HEK293 (cell line): Measurements from ENCODE around the gene KRT80.

Source experiments
- MYNN ChIP-seq: fragments of 450-650 bp; formaldehyde crosslinking; IDR thresholded peaks from 2 replicates; pipeline ENCODE4 v1.5.1; 2016; ENCODE audit warnings: missing biosample characterization, missing genetic modification characterization, borderline replicate concordance
- PRDM1 ChIP-seq: fragments of 450-650 bp; formaldehyde crosslinking; IDR thresholded peaks from 2 replicates; pipeline ENCODE4; 2016; ENCODE audit warnings: missing biosample characterization, missing genetic modification characterization
- WT1 ChIP-seq: fragments of 450-650 bp; formaldehyde crosslinking; IDR thresholded peaks from 2 replicates; pipeline ENCODE4 v1.5.1; 2016; ENCODE audit warnings: missing biosample characterization, missing genetic modification characterization
- ZNF2 ChIP-seq: fragments of 450-650 bp; formaldehyde crosslinking; IDR thresholded peaks from 2 replicates; pipeline ENCODE4 v1.5.1; 2016; ENCODE audit warnings: missing biosample characterization, missing genetic modification characterization
- ZNF768 ChIP-seq: fragments of 450-650 bp; formaldehyde crosslinking; IDR thresholded peaks from 2 replicates; pipeline ENCODE4 v1.5.1; 2018; ENCODE audit warnings: missing biosample characterization, mild to moderate bottlenecking, missing genetic modification characterization
- ZNF777 ChIP-seq: fragments of 450-650 bp; formaldehyde crosslinking; IDR thresholded peaks from 2 replicates; pipeline ENCODE4 v1.5.1; 2017; ENCODE audit warnings: missing biosample characterization, missing genetic modification characterization, borderline replicate concordance
- TF ChIP-seq, protein P1 (sequence below): fragments of 450-650 bp; formaldehyde crosslinking; IDR thresholded peaks from 2 replicates; pipeline ENCODE4 v1.5.1; 2016; ENCODE audit warnings: missing biosample characterization, missing genetic modification characterization

DNA sequence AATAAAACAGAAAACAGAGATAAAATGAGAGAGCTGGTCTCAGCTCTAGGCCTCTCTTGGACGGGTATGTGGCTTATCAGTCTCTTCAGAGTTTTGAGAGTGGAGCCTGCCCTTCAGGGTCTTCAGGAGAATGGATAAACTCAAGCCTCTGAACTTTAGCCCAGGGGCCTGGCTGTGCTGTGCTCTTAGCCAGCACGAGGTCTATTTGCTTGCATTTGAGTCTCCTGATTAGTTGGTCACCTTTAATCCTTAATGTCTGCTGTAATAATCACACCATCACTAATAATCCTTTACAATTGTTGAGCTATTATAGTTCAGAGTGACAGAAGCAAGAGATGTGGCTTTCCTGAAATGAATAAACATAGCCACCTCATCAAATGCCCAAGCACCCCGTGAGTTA lies 24.3 kb downstream of the KRT80 start:
- no peak for TF ChIP-seq MYNN
- TF ChIP-seq, protein P1, sequence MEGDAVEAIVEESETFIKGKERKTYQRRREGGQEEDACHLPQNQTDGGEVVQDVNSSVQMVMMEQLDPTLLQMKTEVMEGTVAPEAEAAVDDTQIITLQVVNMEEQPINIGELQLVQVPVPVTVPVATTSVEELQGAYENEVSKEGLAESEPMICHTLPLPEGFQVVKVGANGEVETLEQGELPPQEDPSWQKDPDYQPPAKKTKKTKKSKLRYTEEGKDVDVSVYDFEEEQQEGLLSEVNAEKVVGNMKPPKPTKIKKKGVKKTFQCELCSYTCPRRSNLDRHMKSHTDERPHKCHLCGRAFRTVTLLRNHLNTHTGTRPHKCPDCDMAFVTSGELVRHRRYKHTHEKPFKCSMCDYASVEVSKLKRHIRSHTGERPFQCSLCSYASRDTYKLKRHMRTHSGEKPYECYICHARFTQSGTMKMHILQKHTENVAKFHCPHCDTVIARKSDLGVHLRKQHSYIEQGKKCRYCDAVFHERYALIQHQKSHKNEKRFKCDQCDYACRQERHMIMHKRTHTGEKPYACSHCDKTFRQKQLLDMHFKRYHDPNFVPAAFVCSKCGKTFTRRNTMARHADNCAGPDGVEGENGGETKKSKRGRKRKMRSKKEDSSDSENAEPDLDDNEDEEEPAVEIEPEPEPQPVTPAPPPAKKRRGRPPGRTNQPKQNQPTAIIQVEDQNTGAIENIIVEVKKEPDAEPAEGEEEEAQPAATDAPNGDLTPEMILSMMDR (tag by site-specific recombination), result no peak
- no peak for TF ChIP-seq PRDM1 (tag by site-specific recombination)
- no peak for TF ChIP-seq ZNF777 (tag by site-specific recombination)
- TF ChIP-seq WT1 (tag by site-specific recombination), result no peak
- TF ChIP-seq ZNF2 (tag by site-specific recombination), result no peak
- no peak for TF ChIP-seq ZNF768 (tag by site-specific recombination)
